Esophagus muscularis mucosa (tissue), 4 donors: ENCODE results near the gene ALKBH6.

Experiments
- CTCF ChIP-seq, 3 experiments: fragments of 200-600 bp in 2 of 3; fragments of 450-650 bp in 1 of 3; sonication (generic) in 2 of 3; IDR thresholded peaks; one replicate each; pipeline ENCODE4 v1.5.1; 2017 to 2019; ENCODE audit warnings: antibody characterized with exemption in 3 of 3, mild to moderate bottlenecking in 2 of 3, moderate library complexity in 1 of 3
- EP300 ChIP-seq: sonication (generic); formaldehyde crosslinking; IDR thresholded peaks from one replicate; pipeline ENCODE4 v1.6.1; 2017; ENCODE audit warnings: antibody characterized with exemption
- POLR2A ChIP-seq: fragments of 450-650 bp; IDR thresholded peaks from one replicate; pipeline ENCODE4 v1.6.1; 2017; ENCODE audit warnings: antibody characterized with exemption, moderate library complexity, mild to moderate bottlenecking, low read depth

DNA sequence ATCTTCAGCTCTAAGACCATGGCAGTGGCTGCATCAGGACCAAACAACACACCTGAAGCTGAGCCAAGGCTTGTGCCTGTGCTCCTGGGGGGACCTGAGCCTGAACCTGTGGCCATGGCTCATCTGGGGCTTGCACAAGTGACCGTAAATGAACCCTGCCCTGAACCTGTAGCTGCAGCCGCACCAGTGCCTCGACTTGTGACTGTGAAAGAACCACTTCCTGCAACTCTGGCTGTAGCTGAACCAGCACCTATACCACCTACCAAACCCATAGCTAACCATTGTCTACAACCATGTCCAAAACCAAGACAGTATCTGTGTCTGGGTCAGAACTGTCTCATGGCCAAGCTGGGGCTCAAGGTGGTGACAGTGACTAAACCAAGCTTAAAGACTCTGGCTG is 47.2 kb downstream of the ALKBH6 start:
- TF ChIP-seq CTCF (IDR thresholded peaks at IDR 0.05) (no peak), POLR2A (no peak), EP300 (no peak)
